ENCODE measurements around the gene ZNF780B. TPM values are rescaled to one million over a fixed set of nuclear protein-coding genes. Genes with fewer than 3 reads are reported as not detected.

Gene ZNF780B
- total and polyA plus RNA-seq, 2 experiments from 2014 or later, result 3.3 to 5.1 TPM

DNA sequence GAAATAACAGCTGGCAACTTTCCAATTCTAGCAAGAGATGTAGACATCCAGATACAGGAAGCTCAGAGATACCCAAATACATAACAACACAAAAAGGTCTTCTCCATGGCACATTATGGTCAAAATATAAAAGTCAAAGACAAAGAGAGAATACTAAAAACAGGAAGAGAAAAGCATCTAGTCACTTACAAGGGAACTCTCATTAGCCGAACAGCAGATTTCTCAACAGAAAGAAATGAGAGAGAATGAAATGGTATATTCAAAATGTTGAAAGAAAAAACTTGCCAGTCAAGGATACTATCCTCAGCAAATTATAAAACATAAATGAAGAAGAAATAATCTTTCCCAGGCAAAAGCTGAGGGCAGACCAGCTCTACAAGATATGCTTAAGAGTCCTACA is 22.3 kb upstream of the ZNF780B start:
- H3K27ac ChIP-seq, result no peak overlapping the region
- 92 to 94% methylated on average over 1 of the region's 1 CpG for WGBS, 2 experiments (ENCODE audit: low coverage in 1 of 2, low lambda C conversion rate in 2 of 2, missing lambda C conversion rate in 2 of 2)

DNA sequence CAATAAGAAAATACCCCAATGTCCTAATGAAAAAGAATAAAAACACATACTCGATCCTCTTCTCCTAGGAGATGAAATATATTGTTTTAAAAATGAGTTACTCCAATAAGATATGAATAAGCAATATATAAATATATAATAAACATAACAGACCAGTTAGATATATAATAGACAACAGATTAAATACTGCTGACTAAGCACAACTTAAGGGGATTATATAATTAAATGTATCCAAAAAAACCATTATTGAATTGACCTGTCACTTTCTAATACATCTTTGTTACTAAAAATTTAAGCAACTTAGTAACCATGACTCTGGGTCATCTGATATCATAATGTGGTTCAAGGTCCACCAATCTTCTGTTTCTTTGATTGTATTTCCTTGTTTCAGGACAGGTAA is 14.0 kb upstream of the ZNF780B start:
- no peak overlapping the region for H3K27ac ChIP-seq
- H3K4me3 ChIP-seq, result no peak overlapping the region
- H2AFZ ChIP-seq, result no peak overlapping the region
- no peaks in the 10 kb centered on the region for H4K20me1 ChIP-seq (ENCODE audit: insufficient read depth)
- in situ Hi-C loops (cut with MboI), result no loop called here
- WGBS, 2 experiments (ENCODE audit: low coverage in 1 of 2, low lambda C conversion rate in 2 of 2, missing lambda C conversion rate in 2 of 2), result 98 to 100% methylated on average over 1 of the region's 1 CpG
- no peaks in the 10 kb centered on the region for H3K9me3 ChIP-seq (ENCODE audit: low read depth)
- no peaks in the 10 kb centered on the region for H3F3A ChIP-seq (ENCODE audit: insufficient read depth)
- no peak overlapping the region for H3K9ac ChIP-seq
- no peak for DNase-seq
- H3K79me2 ChIP-seq (ENCODE audit: insufficient read depth), result no peaks in the 10 kb centered on the region
- no peak overlapping the region for H3K4me2 ChIP-seq (ENCODE audit: unreplicated experiment)
- TF ChIP-seq EZH2 (IDR thresholded peaks at IDR 0.05; ENCODE audit: insufficient read depth, poor library complexity, severe bottlenecking), result no peak
- no peak for TF ChIP-seq EZH2phosphoT487 (IDR thresholded peaks at IDR 0.05; ENCODE audit: insufficient read depth, low read depth)
- H3K4me1 ChIP-seq (ENCODE audit: insufficient read depth), result no peaks in the 10 kb centered on the region
- peaks cover 18% of the 10 kb centered on the region for H3K36me3 ChIP-seq (ENCODE audit: low read depth)
- H3K27me3 ChIP-seq (replicated peaks; ENCODE audit: insufficient read depth), result no peaks in the 10 kb centered on the region
- H3K9me2 ChIP-seq (ENCODE audit: insufficient read depth), result no peaks in the 10 kb centered on the region

More for the DNA sequence above, 22.3 kb upstream of the ZNF780B start:
- in situ Hi-C loops (cut with MboI), result no loop called here
- Histone ChIP-seq H3K36me3 (ENCODE audit: low read depth) (peaks cover 72% of the 10 kb centered on the region), H3K4me2 (ENCODE audit: unreplicated experiment) (no peak overlapping the region), H3K9me3 (ENCODE audit: low read depth) (no peaks in the 10 kb centered on the region), H2AFZ (no peak overlapping the region), H3K9me2 (ENCODE audit: insufficient read depth) (no peaks in the 10 kb centered on the region), H3K27me3 (replicated peaks; ENCODE audit: insufficient read depth) (no peaks in the 10 kb centered on the region), H4K20me1 (ENCODE audit: insufficient read depth) (no peaks in the 10 kb centered on the region), H3K9ac (no peak overlapping the region), H3K79me2 (ENCODE audit: insufficient read depth) (peaks cover 6% of the 10 kb centered on the region; the same call in 1 of the 2 replicates), H3K4me1 (ENCODE audit: insufficient read depth) (no peaks in the 10 kb centered on the region), H3F3A (ENCODE audit: insufficient read depth) (no peaks in the 10 kb centered on the region), H3K4me3 (no peak overlapping the region)
- TF ChIP-seq EZH2phosphoT487 (IDR thresholded peaks at IDR 0.05; ENCODE audit: insufficient read depth, low read depth), result no peak
- peak; percentile 13 for DNase-seq

DNA sequence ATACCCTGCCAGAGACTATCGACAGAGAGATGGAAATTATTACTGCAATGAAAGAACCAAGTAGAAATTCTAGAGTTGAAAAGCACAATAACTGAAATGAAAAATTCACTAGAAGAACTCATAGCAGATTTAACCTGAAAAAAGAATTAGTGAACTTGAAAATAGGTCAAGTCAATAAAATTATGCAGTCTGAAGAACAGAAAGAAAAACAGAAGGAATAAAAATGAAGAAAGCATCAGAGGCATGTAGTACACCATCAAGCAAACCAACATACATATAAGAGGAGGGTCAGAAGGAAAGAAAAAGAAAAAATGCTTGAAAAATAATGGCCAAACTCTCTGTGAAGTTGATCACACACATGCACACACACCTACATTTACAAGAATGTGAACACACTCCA is 3.6 kb upstream of the ZNF780B start:
- H3K79me2 ChIP-seq (ENCODE audit: insufficient read depth), result peaks cover 19% of the 10 kb centered on the region
- H3K36me3 ChIP-seq (ENCODE audit: low read depth), result no peaks in the 10 kb centered on the region
- no peak overlapping the region for H3K4me3 ChIP-seq
- H3F3A ChIP-seq (ENCODE audit: insufficient read depth), result peaks cover 9% of the 10 kb centered on the region; the same call in 1 of the 2 replicates
- 46 to 64% methylated on average over 1 of the region's 1 CpG for WGBS, 2 experiments (ENCODE audit: low coverage in 1 of 2, low lambda C conversion rate in 2 of 2, missing lambda C conversion rate in 2 of 2)
- H4K20me1 ChIP-seq (ENCODE audit: insufficient read depth), result no peaks in the 10 kb centered on the region
- in situ Hi-C loops (cut with MboI), result no loop called here
- H2AFZ ChIP-seq, result no peak overlapping the region
- peaks cover 10% of the 10 kb centered on the region for H3K4me1 ChIP-seq (ENCODE audit: insufficient read depth)
- no peaks in the 10 kb centered on the region for H3K9me3 ChIP-seq (ENCODE audit: low read depth)
- no peak for DNase-seq
- no peaks in the 10 kb centered on the region for H3K27me3 ChIP-seq (replicated peaks; ENCODE audit: insufficient read depth)
- no peak overlapping the region for H3K4me2 ChIP-seq (ENCODE audit: unreplicated experiment)
- no peak overlapping the region for H3K9ac ChIP-seq
- no peak for TF ChIP-seq EZH2phosphoT487 (IDR thresholded peaks at IDR 0.05; ENCODE audit: insufficient read depth, low read depth)
- no peak for TF ChIP-seq EZH2 (IDR thresholded peaks at IDR 0.05; ENCODE audit: insufficient read depth, poor library complexity, severe bottlenecking)
- no peak overlapping the region for H3K27ac ChIP-seq
- no peaks in the 10 kb centered on the region; the same call in 1 of the 2 replicates for H3K9me2 ChIP-seq (ENCODE audit: insufficient read depth)

DNA sequence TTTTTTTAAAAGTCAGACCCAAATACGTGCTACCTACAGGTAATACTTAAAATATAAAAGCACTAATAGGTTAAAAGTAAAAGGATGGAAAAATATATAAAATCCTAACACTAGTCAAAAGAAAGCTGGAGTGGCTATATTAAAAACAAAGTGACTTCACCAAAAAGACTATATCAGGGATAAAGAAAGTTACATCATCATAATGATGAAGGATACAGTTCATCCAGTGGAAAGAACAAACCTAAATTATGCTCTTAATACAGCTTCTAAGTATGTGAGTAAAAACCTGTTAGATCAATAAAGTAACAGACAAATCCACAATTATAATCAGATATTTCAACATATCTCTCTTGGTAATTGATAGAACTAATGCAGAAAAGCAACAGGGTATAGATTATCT is 1.1 kb upstream of the ZNF780B start:
- H3K4me3 ChIP-seq, result peak overlapping the region; percentile 99
- H3K27ac ChIP-seq, result no peak overlapping the region
- no peaks in the 10 kb centered on the region for H3K36me3 ChIP-seq (ENCODE audit: low read depth)
- no peaks in the 10 kb centered on the region for H4K20me1 ChIP-seq (ENCODE audit: insufficient read depth)
- no peaks in the 10 kb centered on the region; the same call in 1 of the 2 replicates for H3K9me2 ChIP-seq (ENCODE audit: insufficient read depth)
- 95 to 98% methylated on average over 1 of the region's 1 CpG for WGBS, 2 experiments (ENCODE audit: low coverage in 1 of 2, low lambda C conversion rate in 2 of 2, missing lambda C conversion rate in 2 of 2)
- peaks cover 6% of the 10 kb centered on the region; the same call in 1 of the 2 replicates for H3F3A ChIP-seq (ENCODE audit: insufficient read depth)
- no peaks in the 10 kb centered on the region for H3K9me3 ChIP-seq (ENCODE audit: low read depth)
- no peaks in the 10 kb centered on the region for H3K27me3 ChIP-seq (replicated peaks; ENCODE audit: insufficient read depth)
- DNase-seq, result no peak
- H3K4me1 ChIP-seq (ENCODE audit: insufficient read depth), result peaks cover 14% of the 10 kb centered on the region
- peaks cover 44% of the 10 kb centered on the region for H3K79me2 ChIP-seq (ENCODE audit: insufficient read depth)
- in situ Hi-C loops (cut with MboI), result no loop called here
- H3K4me2 ChIP-seq (ENCODE audit: unreplicated experiment), result peak overlapping the region; percentile 88
- peak overlapping the region; percentile 99 for H2AFZ ChIP-seq
- no peak for TF ChIP-seq EZH2phosphoT487 (IDR thresholded peaks at IDR 0.05; ENCODE audit: insufficient read depth, low read depth)
- no peak for TF ChIP-seq EZH2 (IDR thresholded peaks at IDR 0.05; ENCODE audit: insufficient read depth, poor library complexity, severe bottlenecking)
- 0 out of 2 replicates have a peak overlapping the region, but pooled peaks have one; percentile 80 for H3K9ac ChIP-seq

DNA sequence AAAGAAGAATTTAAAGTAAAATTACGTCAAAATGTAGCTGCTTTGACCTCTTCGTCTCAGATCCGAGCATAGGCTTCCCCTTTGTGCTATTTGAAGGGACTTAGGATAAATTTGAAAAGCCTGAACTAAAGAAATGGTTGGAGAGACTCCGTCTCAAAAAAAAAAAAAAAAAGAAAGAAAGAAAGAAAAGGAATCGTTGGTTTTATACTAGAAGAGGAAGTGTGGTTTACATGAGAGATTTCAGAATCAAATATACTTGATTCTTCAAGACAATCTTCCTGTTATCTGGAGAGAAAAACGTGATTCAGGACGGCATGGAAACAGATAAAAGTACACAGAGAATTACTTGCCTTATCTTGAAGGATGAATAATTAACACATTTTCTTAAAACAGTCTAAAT is 474 bp upstream of the ZNF780B start:
- Histone ChIP-seq H3K4me3 (peak overlapping the region; percentile 99), H3K79me2 (ENCODE audit: insufficient read depth) (peaks cover 50% of the 10 kb centered on the region), H3K27ac (peak overlapping the region; percentile 54; the same call in 1 of the 2 replicates), H3K36me3 (ENCODE audit: low read depth) (no peaks in the 10 kb centered on the region), H3K4me1 (ENCODE audit: insufficient read depth) (peaks cover 14% of the 10 kb centered on the region), H2AFZ (peak overlapping the region; percentile 99), H3F3A (ENCODE audit: insufficient read depth) (no peaks in the 10 kb centered on the region), H3K9me2 (ENCODE audit: insufficient read depth) (no peaks in the 10 kb centered on the region; the same call in 1 of the 2 replicates), H4K20me1 (ENCODE audit: insufficient read depth) (no peaks in the 10 kb centered on the region), H3K27me3 (replicated peaks; ENCODE audit: insufficient read depth) (no peaks in the 10 kb centered on the region), H3K9ac (peak overlapping the region; percentile 80), H3K9me3 (ENCODE audit: low read depth) (no peaks in the 10 kb centered on the region), H3K4me2 (ENCODE audit: unreplicated experiment) (peak overlapping the region; percentile 88)
- 8 to 11% methylated on average over 7 of the region's 7 CpGs for WGBS, 2 experiments (ENCODE audit: low coverage in 1 of 2, low lambda C conversion rate in 2 of 2, missing lambda C conversion rate in 2 of 2)
- in situ Hi-C loops (cut with MboI), result no loop called here
- TF ChIP-seq EZH2 (IDR thresholded peaks at IDR 0.05; ENCODE audit: insufficient read depth, poor library complexity, severe bottlenecking) (no peak), EZH2phosphoT487 (IDR thresholded peaks at IDR 0.05; ENCODE audit: insufficient read depth, low read depth) (no peak)
- DNase-seq, result no peak

All from GM23248 (cell line).